CD4-positive, alpha-beta T cell (primary cell): ENCODE data around the gene ARHGAP15. TPM values are rescaled to one million over a fixed set of nuclear protein-coding genes. Genes with fewer than 3 reads are reported as not detected.

Source experiments
- ATAC-seq: fragments of 200-7000 bp; cut with Tn5 transposase; one replicate; pipeline ENCODE4 v1.10.0; 2022; ENCODE audit warnings: mild to moderate bottlenecking; ENCODE audit not compliant: poor library complexity
- CTCF ChIA-PET: fragments of 350-600 bp; sonication (Branson Sonifier 250); formaldehyde crosslinking; loops from one replicate; lab custom pipeline; 2021; ENCODE audit warnings: antibody characterized with exemption, inconsistent platforms; lab: Charles Lee
- POLR2A ChIA-PET: fragments of 350-600 bp; sonication (Branson Sonifier 250); formaldehyde crosslinking; loops from one replicate; lab custom pipeline; 2021; ENCODE audit warnings: antibody characterized with exemption, inconsistent platforms; lab: Charles Lee
- DNase-seq, 14 experiments: peaks; one replicate each; pipeline ENCODE4 v3.0.0-alpha.2; 2013 to 2020; ENCODE audit warnings: mixed read lengths in 2 of 14
- H3K27ac ChIP-seq, 2 donors: one replicate each; pipeline versions ENCODE4 v1.5.1 to v1.7.0; 2013; ENCODE audit warnings: low read length in 2 of 2, low read depth in 1 of 2, mild to moderate bottlenecking in 1 of 2
- H3K27me3 ChIP-seq, 2 experiments: 1 replicate in 1 of 2; 2 replicates in 1 of 2; pipeline versions ENCODE4 v1.6.1 to v1.7.0; 2013; ENCODE audit warnings: low read length in 2 of 2, control low read depth in 1 of 2, mild to moderate bottlenecking in 1 of 2, moderate library complexity in 1 of 2; ENCODE audit not compliant: insufficient read depth in 2 of 2, control insufficient read depth in 1 of 2
- H3K36me3 ChIP-seq: one replicate; pipeline ENCODE4 v1.6.1; 2013; ENCODE audit warnings: low read length, control low read depth; ENCODE audit not compliant: insufficient read depth
- H3K4me1 ChIP-seq: one replicate; pipeline ENCODE4 v1.6.1; 2013; ENCODE audit warnings: low read length, control low read depth; ENCODE audit not compliant: insufficient read depth
- H3K4me3 ChIP-seq: one replicate; pipeline ENCODE4 v1.5.1; 2013; ENCODE audit warnings: mild to moderate bottlenecking, low read length, moderate library complexity
- H3K9me3 ChIP-seq, 2 experiments: 1 replicate in 1 of 2; 2 replicates in 1 of 2; pipeline versions ENCODE4 v1.6.1 to v1.7.0; 2013; ENCODE audit warnings: low read length in 2 of 2, mild to moderate bottlenecking in 2 of 2, control low read depth in 1 of 2, moderate library complexity in 1 of 2; ENCODE audit not compliant: control insufficient read depth in 1 of 2, insufficient read depth in 1 of 2
- H3K27ac Mint-ChIP-seq: one replicate; pipeline ENCODE4 v1.8.0; 2020; ENCODE audit warnings: mixed read lengths
- H3K27me3 Mint-ChIP-seq: one replicate; pipeline ENCODE4 v1.8.0; 2021; ENCODE audit warnings: mixed read lengths
- H3K36me3 Mint-ChIP-seq: one replicate; pipeline ENCODE4 v1.8.0; 2021; ENCODE audit warnings: low read depth, mixed read lengths
- H3K4me1 Mint-ChIP-seq: one replicate; pipeline ENCODE4 v1.8.0; 2021; ENCODE audit warnings: low read depth, mixed read lengths
- H3K4me3 Mint-ChIP-seq: one replicate; pipeline ENCODE4 v1.8.0; 2020; ENCODE audit warnings: mild to moderate bottlenecking, mixed read lengths
- H3K9me3 Mint-ChIP-seq: one replicate; pipeline ENCODE4 v1.8.0; 2020; ENCODE audit warnings: mixed read lengths
- CTCF ChIP-seq: fragments of 200-600 bp; IDR thresholded peaks from one replicate; pipeline ENCODE4 v1.8.0; 2022; ENCODE audit warnings: antibody characterized with exemption, mild to moderate bottlenecking
- intact Hi-C, 2 experiments: fragments of 100-400 bp; cut with DNase I in 1 of 2; cut with micrococcal nuclease in 1 of 2; formaldehyde crosslinking; loops; one replicate each; pipeline versions ENCODE4 v1.15.1 to v1.9.0; 2023 to 2025; cut with DNase I, micrococcal nuclease
- total RNA-seq, 174 experiments: library from RNA in 2 of 174; stranded (reverse) in 2 of 174; gene quantifications; one replicate each; pipeline ENCODE4 v1.2.3 and lab custom pipeline; 2021 to 2026

The ARHGAP15 gene
- total RNA-seq, 2 experiments from 2014 or later, result 158 to 165 TPM

- Mint-ChIP-seq H3K9me3 (no peaks in the 10 kb centered on the region), H3K4me3 (no peak overlapping the region), H3K36me3 (peaks cover 88% of the 10 kb centered on the region), H3K27ac (peak overlapping the region; percentile 34), H3K4me1 (peaks cover 79% of the 10 kb centered on the region), H3K27me3 (no peaks in the 10 kb centered on the region)
- Histone ChIP-seq H3K36me3 (peaks cover 68% of the 10 kb centered on the region), H3K4me1 (peaks cover 8% of the 10 kb centered on the region), H3K27ac (no peak overlapping the region), H3K27me3 (no peaks in the 10 kb centered on the region), H3K4me3 (no peak overlapping the region), H3K9me3 (no peaks in the 10 kb centered on the region)
- no peak for TF ChIP-seq CTCF
- DNase-seq (no peak), ATAC-seq (no peak)
- intact Hi-C loops, result no loop called here
- CTCF ChIA-PET, result no interaction called here
- POLR2A ChIA-PET, result no interaction called here
These were observed 392.2 kb downstream of the ARHGAP15 start for GRCh38 chr2:143521396-143521795.

DNA sequence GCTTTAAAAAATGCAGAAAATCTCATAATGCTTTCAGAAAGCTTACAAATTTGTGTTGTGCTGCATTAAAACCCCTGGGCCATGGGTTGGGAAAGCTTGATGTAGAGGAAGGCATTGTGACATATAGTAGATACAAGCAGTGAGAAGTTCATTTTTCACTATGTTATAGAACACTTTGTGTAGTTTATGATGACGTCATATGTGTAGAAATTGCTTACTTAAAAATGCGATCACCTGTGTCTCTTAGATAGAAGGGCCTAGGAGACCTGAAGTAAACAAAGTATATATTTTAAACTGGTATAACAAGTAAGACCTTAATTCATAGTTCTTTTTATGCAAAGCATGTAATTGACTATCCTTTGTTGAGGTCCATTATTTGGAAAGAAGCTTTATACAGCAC, 393.5 kb downstream of the ARHGAP15 start:
- H3K27me3 Mint-ChIP-seq, result no peaks in the 10 kb centered on the region

DNA sequence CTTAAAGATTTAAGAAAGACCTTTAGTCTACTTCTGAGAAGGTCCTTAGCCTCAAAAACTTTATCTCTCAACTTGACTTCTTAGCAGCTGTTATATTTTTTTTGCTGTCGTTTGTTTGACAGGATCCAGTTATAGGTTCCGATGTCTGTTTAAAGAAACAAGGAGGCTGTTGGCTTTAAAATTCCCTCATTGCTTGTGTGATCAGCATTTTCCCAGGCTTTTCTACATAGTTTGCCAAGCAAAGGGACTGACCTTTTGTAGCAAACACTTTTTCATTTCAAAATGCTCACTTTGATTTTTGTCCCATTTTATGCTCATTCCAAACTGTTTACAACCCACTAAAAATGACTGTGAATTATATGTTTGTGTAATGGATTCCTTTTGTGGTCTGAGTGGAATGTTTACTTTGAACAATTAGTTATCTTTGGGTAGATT, 394.9 kb downstream of the ARHGAP15 start:
- Mint-ChIP-seq H3K4me3 (no peak overlapping the region), H3K27me3 (no peaks in the 10 kb centered on the region), H3K27ac (peak overlapping the region; percentile 72), H3K9me3 (no peaks in the 10 kb centered on the region), H3K36me3 (peaks cover 86% of the 10 kb centered on the region), H3K4me1 (peaks cover 84% of the 10 kb centered on the region)
- DNase-seq (no peak), ATAC-seq (no peak)
- Histone ChIP-seq H3K4me1 (peaks cover 8% of the 10 kb centered on the region), H3K4me3 (no peak overlapping the region), H3K36me3 (peaks cover 49% of the 10 kb centered on the region), H3K27ac (no peak overlapping the region), H3K27me3 (no peaks in the 10 kb centered on the region), H3K9me3 (no peaks in the 10 kb centered on the region)
- intact Hi-C loops, result no loop called here
- TF ChIP-seq CTCF, result no peak
- ChIA-PET CTCF (no interaction called here), POLR2A (no interaction called here)

More for the DNA sequence above, 393.5 kb downstream of the ARHGAP15 start:
- TF ChIP-seq CTCF, result no peak
- Mint-ChIP-seq H3K4me1 (peaks cover 79% of the 10 kb centered on the region), H3K36me3 (peaks cover 82% of the 10 kb centered on the region), H3K9me3 (no peaks in the 10 kb centered on the region), H3K4me3 (no peak overlapping the region), H3K27ac (peak overlapping the region; percentile 34)
- Histone ChIP-seq H3K4me3 (no peak overlapping the region), H3K27me3 (no peaks in the 10 kb centered on the region), H3K27ac (no peak overlapping the region), H3K4me1 (peaks cover 8% of the 10 kb centered on the region), H3K9me3 (no peaks in the 10 kb centered on the region), H3K36me3 (peaks cover 63% of the 10 kb centered on the region)
- CTCF ChIA-PET, result no interaction called here
- intact Hi-C loops, result no loop called here
- no peak for DNase-seq
- POLR2A ChIA-PET, result no interaction called here
- no peak for ATAC-seq
